Gastroesophageal sphincter (tissue), 4 donors: Measurements from ENCODE around the gene DIRAS2. TPM values are rescaled to one million over a fixed set of nuclear protein-coding genes. Genes with fewer than 3 reads are reported as not detected.

ENCODE experiments used
- ATAC-seq: fragments of 150-250 bp; one replicate; pipeline ENCODE4 v1.9.1; 2016; ENCODE audit warnings: mild to moderate bottlenecking, moderate library complexity
- H3K27ac ChIP-seq, 4 donors: fragments of 200-600 bp; sonication (generic) in 3 of 4; 1 replicate in 3 of 4; 2 replicates in 1 of 4; pipeline ENCODE4 v1.5.1; 2016 to 2019
- H3K27me3 ChIP-seq: fragments of 200-600 bp; sonication (generic); one replicate; pipeline ENCODE4 v1.5.1; 2019
- H3K36me3 ChIP-seq, 2 donors: fragments of 200-600 bp; sonication (generic); one replicate each; pipeline ENCODE4 v1.5.1; 2019; ENCODE audit warnings: control low read depth in 1 of 2
- H3K4me1 ChIP-seq, 3 donors: fragments of 200-600 bp; sonication (generic); 1 replicate in 2 of 3; 2 replicates in 1 of 3; pipeline ENCODE4 v1.5.1; 2016 to 2019; ENCODE audit warnings: control low read depth in 2 of 3
- H3K4me3 ChIP-seq, 2 donors: fragments of 200-600 bp; sonication (generic); one replicate each; pipeline ENCODE4 v1.5.1; 2019; ENCODE audit warnings: mild to moderate bottlenecking in 1 of 2, moderate library complexity in 1 of 2
- H3K9me3 ChIP-seq, 3 donors: fragments of 200-600 bp; sonication (generic); one replicate each; pipeline ENCODE4 v1.5.1; 2017 to 2019; ENCODE audit warnings: control low read depth in 2 of 3
- CTCF ChIP-seq, 4 experiments: fragments of 200-600 bp in 2 of 4; fragments of 450-650 bp in 2 of 4; sonication (generic) in 1 of 4; IDR thresholded peaks; one replicate each; pipeline ENCODE4 v1.5.1; 2017 to 2019; ENCODE audit warnings: antibody characterized with exemption in 4 of 4, mild to moderate bottlenecking in 2 of 4, moderate library complexity in 2 of 4
- EP300 ChIP-seq: sonication (generic); formaldehyde crosslinking; IDR thresholded peaks from one replicate; pipeline ENCODE4 v1.6.1; 2017; ENCODE audit warnings: antibody characterized with exemption, mild to moderate bottlenecking
- POLR2A ChIP-seq, 2 donors: fragments of 450-650 bp; IDR thresholded peaks; one replicate each; pipeline ENCODE4 v1.6.1; 2017; ENCODE audit warnings: antibody characterized with exemption in 2 of 2, mild to moderate bottlenecking in 2 of 2, moderate library complexity in 1 of 2
- POLR2AphosphoS5 ChIP-seq: sonication (generic); formaldehyde crosslinking; IDR thresholded peaks from one replicate; pipeline ENCODE4 v1.6.1; 2017; ENCODE audit warnings: antibody characterized with exemption
- WGBS, 2 donors: methylation state at CpG; one replicate each; pipeline ENCODE4 v1.1.5; 2018; ENCODE audit warnings: low coverage in 1 of 2; 5-methylcytosine and 5-hydroxymethylcytosine counted together
- total RNA-seq, 4 donors: library from RNA; depleted of rRNA; stranded (reverse); fragments of >200 nt; gene quantifications; one replicate each; pipeline ENCODE4 v1.1.0, GENCODE V29; 2016

The DIRAS2 gene
- total RNA-seq, 4 donors from 2014 or later, result not detected

DNA sequence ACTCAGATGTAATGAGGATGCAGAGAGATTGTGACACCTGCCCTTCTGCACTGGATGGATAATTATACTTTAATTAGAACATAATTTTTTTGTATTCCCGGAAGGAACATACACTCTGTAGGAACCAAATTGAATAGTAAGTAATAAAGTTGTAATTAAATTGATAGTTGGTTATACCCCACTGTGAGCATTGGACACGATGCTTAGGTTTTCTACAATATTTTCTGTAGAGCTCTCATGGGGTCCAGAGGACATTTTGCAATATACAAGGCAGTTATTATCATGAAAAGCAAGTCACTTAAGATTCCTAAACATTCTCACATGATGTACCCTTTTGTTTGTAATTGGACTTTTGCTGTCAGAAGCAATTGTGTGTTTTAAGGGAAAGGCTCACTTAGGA, 63.4 kb downstream of the DIRAS2 start:
- H3K9me3 ChIP-seq, result no peaks in the 10 kb centered on the region
- no peak overlapping the region for H3K27ac ChIP-seq
- TF ChIP-seq POLR2A (IDR thresholded peaks at IDR 0.05) (no peak), EP300 (no peak), POLR2AphosphoS5 (no peak), CTCF (IDR thresholded peaks at IDR 0.05) (no peak)
- ATAC-seq, result no peak
- WGBS, 2 donors, result 59 to 79% methylated on average over 2 of the region's 2 CpGs
- H3K4me1 ChIP-seq, result no peaks in the 10 kb centered on the region
- H3K27me3 ChIP-seq, result no peaks in the 10 kb centered on the region
- no peak overlapping the region for H3K4me3 ChIP-seq
- H3K36me3 ChIP-seq, result no peaks in the 10 kb centered on the region

- TF ChIP-seq POLR2A (IDR thresholded peaks at IDR 0.05), result no peak
- no peak for TF ChIP-seq POLR2AphosphoS5
- TF ChIP-seq EP300, result no peak
- Histone ChIP-seq H3K27ac (no peak overlapping the region), H3K9me3 (no peaks in the 10 kb centered on the region), H3K4me1 (no peaks in the 10 kb centered on the region), H3K36me3 (no peaks in the 10 kb centered on the region), H3K4me3 (no peak overlapping the region), H3K27me3 (no peaks in the 10 kb centered on the region)
- 41 to 55% methylated on average over 3 of the region's 3 CpGs for WGBS, 2 donors
- no peak for ATAC-seq
Observed at GRCh38 chr9:90578126-90578815, 64.4 kb downstream of the DIRAS2 start.

DNA sequence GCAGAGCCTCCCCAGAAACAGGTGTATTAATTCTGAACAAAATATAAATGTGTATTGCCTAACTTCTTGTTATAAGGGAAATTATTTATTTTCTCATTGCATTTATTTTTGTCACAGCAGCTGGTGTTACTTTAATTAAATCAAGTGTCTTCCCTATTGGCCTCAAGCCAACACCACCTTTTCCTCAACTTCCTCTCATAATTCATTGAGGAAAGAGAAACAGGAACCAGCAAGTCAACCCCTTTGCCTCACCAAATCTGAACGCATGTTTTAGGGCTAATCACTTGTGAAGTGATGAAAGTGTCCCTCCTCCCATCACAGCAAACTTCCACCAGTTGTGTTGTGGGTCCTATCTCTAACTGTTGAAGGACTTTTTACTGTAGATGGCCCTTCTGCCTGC, 73.1 kb downstream of the DIRAS2 start:
- H3K4me3 ChIP-seq, result no peak overlapping the region
- H3K36me3 ChIP-seq, result no peaks in the 10 kb centered on the region
- ATAC-seq, result no peak
- WGBS, 2 donors, result 58 to 67% methylated on average over 1 of the region's 1 CpG
- TF ChIP-seq POLR2A (IDR thresholded peaks at IDR 0.05) (no peak), EP300 (no peak), POLR2AphosphoS5 (no peak), CTCF (IDR thresholded peaks at IDR 0.05) (no peak)
- no peak overlapping the region for H3K27ac ChIP-seq
- H3K27me3 ChIP-seq, result no peaks in the 10 kb centered on the region
- no peaks in the 10 kb centered on the region for H3K4me1 ChIP-seq
- H3K9me3 ChIP-seq, result no peaks in the 10 kb centered on the region

- ATAC-seq, result no peak
- Histone ChIP-seq H3K27me3 (no peaks in the 10 kb centered on the region), H3K9me3 (no peaks in the 10 kb centered on the region), H3K4me3 (no peak overlapping the region), H3K36me3 (no peaks in the 10 kb centered on the region), H3K27ac (no peak overlapping the region), H3K4me1 (no peaks in the 10 kb centered on the region)
- TF ChIP-seq POLR2AphosphoS5 (no peak), CTCF (IDR thresholded peaks at IDR 0.05) (no peak), POLR2A (IDR thresholded peaks at IDR 0.05) (no peak), EP300 (no peak)
- 59 to 67% methylated on average over 3 of the region's 3 CpGs for WGBS, 2 donors
Observed at GRCh38 chr9:90568667-90569066, 74.0 kb downstream of the DIRAS2 start.

DNA sequence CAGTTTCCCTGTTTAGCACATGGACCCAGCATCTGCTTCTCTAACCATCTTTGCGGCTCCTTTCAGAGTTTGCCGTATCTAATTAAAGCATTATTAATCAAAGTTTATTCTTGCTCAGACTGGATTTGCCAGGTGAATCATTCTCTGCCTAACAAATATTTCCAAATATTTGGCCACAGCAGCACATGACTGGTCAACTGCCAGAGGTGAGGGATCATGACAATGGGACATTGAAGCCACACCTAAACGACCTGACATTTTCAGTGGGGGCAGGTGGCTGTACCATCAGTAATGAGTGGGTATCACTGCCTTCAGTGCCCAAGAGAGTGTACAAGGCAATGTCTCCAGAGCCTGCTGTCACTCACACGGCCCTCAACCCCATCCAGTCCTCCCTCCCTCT, 80.4 kb downstream of the DIRAS2 start:
- Histone ChIP-seq H3K36me3 (no peaks in the 10 kb centered on the region), H3K4me3 (no peak overlapping the region), H3K9me3 (no peaks in the 10 kb centered on the region), H3K27me3 (no peaks in the 10 kb centered on the region), H3K27ac (no peak overlapping the region), H3K4me1 (no peaks in the 10 kb centered on the region)
- 82 to 91% methylated on average over 3 of the region's 4 CpGs for WGBS, 2 donors
- no peak for ATAC-seq
- TF ChIP-seq EP300 (no peak), CTCF (IDR thresholded peaks at IDR 0.05) (no peak), POLR2A (IDR thresholded peaks at IDR 0.05) (no peak), POLR2AphosphoS5 (no peak)

Other genes with a start within 250 kb of the DIRAS2 start
- 10 to 100 TPM in 2 of 4 donors, 1 to 10 TPM in 2; 4.0 to 15.3 (median 10.4) TPM for gene SYK, start 159.0 kb upstream of the DIRAS2 start, total RNA-seq